GM12874 (cell line): ENCODE data around the gene HAT1.

Source experiments
- CTCF ChIP-seq: IDR thresholded peaks from 2 replicates; pipeline ENCODE4 v1.5.1; 2011; ENCODE audit warnings: low read depth, mild to moderate bottlenecking, control low read depth, low read length, moderate library complexity; ENCODE audit not compliant: insufficient read depth

HAT1 gene

GRCh38 chr2:171979103-171979502 is 56.8 kb downstream of the HAT1 start:
- TF ChIP-seq CTCF: no peak

- TF ChIP-seq CTCF: no peak
These were observed 62.8 kb downstream of the HAT1 start for GRCh38 chr2:171985076-171985475.

GRCh38 chr2:171986778-171987177 is 64.5 kb downstream of the HAT1 start:
- TF ChIP-seq CTCF: no peak

GRCh38 chr2:171991027-171991426 is 68.8 kb downstream of the HAT1 start:
- TF ChIP-seq CTCF: no peak

- TF ChIP-seq CTCF: no peak
These were observed 73.3 kb downstream of the HAT1 start for GRCh38 chr2:171995586-171995985.

GRCh38 chr2:171996021-171996420 is 73.8 kb downstream of the HAT1 start:
- TF ChIP-seq CTCF: no peak

- no peak for TF ChIP-seq CTCF
These were observed 76.9 kb downstream of the HAT1 start for GRCh38 chr2:171999161-171999560.
